ENCODE measurements around the gene ADAMTS13.
"Not testable (repeated sequence)": the region's sequence is repeated elsewhere in the genome, so short reads cannot be mapped to it uniquely, and the experiment has no call there.

The ADAMTS13 gene

DNA sequence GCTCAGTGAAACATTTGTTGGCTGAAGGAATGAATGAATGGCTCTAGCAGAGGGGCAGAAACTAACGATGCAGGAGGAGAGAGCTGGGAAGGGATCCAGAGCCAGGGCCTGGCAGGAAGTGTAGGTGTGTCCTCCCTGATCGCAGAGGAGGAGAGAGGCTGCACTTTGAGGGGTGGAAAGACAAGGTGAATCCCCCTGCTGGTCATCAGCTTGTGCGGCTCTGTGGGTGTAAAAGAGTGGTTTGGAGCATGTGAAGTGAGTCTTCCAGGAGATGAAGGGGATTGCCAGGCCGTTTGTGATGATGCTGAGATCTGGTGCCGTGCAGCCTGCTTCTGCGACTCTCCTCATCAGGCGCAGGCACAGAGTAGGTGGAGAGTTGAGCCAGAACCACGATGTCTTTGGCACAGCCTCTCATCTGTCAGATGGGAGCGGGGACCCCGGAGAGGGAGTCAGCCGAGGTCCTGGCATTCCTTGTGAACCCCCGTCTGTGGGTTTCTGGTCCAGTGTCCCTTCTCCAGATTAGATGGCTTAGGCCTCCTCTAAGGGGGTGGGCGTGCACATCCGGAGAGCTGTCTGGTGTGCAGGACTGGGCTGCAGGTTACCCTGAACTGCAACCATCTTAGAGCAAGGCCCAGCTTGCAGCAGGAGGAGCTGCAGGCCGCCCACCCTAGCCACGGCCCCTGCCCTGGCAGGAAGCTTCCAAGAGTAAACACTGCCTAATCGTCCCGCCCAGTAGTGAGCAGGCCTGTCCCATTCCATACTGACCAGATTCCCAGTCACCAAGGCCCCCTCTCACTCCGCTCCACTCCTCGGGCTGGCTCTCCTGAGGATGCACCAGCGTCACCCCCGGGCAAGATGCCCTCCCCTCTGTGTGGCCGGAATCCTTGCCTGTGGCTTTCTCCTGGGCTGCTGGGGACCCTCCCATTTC is at the start of gene ADAMTS13:
Gene ADAMTS13 (plus strand): TSS at position 753 of the 928 bp plus-strand sequence. CDS start 77 bp downstream, at position 830.
- no peak for DNase-seq

DNA sequence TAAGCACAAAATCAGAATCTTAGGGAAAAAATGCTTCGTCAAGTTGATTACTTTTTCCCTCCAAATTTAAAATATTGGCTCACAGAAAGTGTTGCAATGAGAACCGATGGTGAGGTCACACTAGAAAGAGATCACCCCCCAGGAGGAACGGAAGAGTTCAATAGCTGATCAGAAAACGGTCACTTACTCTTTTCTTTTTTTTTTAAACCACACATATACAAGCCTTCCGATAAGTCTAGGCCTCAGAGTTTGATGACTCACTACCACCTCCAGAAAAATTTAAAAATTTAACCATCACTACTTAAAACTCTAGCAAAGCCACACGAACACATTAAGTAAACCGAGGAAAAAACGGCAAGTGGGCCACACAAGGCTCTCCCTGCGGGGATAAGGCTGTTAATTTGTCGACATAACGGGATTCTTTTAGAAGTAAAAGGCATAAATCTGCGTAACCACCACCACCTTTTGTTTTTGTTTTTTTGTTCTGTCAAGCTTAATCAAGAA is 47.5 kb upstream of the ADAMTS13 start:
- DNase-seq, result no peak

DNA sequence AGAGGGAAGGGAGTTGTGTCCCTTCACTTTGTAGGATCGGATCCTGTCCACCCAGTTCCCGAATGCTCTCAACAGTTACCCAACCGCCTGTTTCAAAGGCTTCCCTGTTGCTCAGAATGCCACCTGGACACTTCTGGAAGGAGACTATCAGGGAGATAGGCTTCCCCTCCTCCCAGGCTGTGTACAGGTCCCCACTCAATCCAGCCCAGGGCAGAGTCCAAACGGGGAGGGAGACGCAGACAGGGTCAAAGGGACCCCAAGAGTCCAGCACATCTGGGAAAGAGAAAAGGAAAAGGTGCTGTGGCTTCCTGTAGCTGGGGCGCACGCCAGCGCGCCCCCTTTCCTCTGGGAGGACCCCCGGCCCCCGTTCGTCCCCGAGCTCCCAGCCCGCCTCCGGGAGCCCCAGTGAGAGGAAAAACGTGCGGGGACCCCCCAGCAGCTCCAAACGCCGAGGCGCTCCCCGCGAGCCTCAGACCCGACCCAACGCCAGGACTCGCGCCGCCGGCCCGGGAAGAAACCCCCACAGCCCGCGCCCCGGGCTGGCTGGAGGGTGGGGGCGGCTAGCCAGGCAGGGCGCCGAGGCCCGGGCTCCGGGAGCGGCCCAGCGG is 46.9 kb upstream of the ADAMTS13 start:
- no peak for DNase-seq

DNA sequence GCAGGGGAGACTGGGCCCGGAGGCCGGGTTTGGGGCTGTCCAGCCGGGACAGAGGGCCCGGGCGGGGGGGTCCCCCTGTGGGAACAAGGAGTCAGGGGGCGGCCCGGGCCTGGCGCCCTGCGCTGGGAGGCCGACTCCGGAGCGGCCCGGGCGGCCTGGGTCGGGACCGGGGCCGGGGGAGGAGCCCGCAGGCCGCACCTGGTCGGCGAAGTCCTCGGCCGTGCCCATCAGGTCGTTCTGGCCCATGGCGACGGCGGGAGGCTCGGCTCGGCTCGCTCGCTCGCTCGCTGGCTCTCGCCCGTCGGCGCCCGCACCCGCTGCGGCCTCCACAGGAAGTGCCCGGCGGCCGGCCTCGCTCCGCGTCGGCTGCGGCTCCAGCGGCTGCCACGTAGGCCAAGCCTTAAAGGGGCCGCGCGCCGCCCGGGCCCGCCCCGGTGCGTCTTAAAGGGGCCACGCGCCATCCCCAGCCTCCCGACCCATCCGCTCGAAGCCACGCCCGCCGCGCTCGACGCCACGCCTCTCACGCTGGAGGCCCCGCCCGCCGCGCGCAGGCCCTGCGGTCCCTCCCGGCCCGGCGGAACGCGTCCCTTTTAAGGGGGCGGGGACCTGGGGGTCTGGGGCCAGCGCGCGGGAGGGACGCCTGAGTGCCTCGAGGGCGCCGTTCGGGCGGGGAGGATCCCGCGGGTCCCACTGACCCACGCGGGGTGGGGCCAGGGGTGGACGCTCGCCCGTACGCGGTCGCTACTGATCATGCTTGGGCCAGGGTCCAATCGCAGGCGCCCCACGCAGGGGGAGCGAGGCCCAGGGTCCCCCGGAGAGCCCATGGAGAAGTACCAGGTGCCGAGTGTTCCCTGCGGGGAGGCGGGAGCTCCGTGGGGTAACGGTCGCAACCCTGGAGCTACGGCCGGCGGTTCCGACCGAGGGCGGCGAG is 46.2 kb upstream of the ADAMTS13 start, which contains the start of the genes STKLD1 and SURF4:
Gene STKLD1 (plus strand): TSS at position 643 of the 931 bp plus-strand sequence. CDS start 108 bp downstream, at position 751.
Gene SURF4 (minus strand): TSS at position 337 of the 931 bp plus-strand sequence. CDS start 91 bp downstream, at position 246.
- DNase-seq, result peak; percentile 94

DNA sequence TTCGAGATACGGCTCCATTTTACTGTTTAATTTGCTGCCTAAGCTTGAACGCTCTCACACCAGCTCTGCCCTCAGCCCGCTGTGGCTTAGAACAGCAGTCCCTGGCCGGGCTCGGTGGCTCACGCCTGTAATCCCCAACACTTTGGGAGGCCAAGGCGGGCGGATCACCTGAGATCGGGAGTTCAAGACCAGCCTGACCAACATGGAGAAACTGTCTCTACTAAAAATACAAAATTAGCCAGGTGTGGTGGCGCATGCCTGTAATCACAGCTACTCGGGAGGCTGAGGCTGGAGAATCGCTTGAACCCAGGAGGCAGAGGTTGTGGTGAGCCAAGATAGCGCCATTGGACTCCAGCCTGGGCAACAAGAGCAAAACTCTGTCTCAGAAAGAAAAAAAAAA is 44.9 kb upstream of the ADAMTS13 start:
- not testable (repeated sequence) for DNase-seq

DNA sequence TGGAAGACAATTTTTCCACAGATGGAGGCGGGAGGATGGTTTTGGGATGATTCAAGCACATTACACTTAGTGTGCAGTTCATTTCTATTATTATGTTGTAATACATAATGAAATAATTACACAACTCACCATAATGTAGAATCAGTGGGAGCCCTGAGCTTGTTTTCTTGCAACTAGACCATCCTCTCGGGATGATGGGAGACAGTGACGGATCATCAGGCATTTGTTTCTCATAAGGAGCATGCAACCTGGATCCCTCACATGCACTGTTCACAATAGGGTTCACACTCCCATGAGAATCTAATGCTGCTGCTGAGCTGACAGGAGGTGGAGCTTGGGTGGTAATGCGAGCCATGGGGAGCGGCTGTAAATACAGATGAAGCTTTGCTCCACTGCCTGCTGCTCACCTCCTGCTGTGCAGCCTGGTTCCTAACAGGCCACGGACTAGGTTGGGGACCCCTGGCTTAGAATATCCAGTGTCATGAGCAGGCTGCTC is 44.4 kb upstream of the ADAMTS13 start:
- no peak for DNase-seq

DNA sequence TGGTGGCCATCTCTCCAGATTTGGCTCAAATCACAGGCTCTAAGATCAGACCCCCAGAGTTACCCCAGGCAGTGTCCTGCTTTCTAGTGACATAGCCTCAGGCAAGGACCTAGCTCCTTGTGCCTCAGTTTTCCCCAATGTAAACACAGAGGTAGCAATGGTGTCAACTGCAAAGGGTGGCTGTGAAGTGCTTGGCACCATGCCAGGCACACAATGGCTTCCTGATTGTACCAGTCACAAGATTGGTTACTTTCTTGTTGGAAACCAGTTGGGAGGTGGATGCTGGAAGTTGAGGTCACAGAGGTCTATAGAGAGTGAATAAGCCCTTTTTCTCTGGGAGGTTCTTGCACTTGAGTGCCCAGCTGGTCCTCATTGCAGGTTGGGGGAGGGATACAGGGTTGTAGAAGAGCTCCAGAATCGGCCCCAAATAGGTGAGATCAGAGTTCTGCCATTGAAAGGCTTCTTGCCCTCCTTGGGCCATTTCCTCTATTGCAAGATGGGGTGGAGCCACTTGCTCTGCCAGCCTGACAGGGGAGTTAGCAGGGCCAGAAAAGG is 43.7 kb upstream of the ADAMTS13 start:
- no peak for DNase-seq

DNA sequence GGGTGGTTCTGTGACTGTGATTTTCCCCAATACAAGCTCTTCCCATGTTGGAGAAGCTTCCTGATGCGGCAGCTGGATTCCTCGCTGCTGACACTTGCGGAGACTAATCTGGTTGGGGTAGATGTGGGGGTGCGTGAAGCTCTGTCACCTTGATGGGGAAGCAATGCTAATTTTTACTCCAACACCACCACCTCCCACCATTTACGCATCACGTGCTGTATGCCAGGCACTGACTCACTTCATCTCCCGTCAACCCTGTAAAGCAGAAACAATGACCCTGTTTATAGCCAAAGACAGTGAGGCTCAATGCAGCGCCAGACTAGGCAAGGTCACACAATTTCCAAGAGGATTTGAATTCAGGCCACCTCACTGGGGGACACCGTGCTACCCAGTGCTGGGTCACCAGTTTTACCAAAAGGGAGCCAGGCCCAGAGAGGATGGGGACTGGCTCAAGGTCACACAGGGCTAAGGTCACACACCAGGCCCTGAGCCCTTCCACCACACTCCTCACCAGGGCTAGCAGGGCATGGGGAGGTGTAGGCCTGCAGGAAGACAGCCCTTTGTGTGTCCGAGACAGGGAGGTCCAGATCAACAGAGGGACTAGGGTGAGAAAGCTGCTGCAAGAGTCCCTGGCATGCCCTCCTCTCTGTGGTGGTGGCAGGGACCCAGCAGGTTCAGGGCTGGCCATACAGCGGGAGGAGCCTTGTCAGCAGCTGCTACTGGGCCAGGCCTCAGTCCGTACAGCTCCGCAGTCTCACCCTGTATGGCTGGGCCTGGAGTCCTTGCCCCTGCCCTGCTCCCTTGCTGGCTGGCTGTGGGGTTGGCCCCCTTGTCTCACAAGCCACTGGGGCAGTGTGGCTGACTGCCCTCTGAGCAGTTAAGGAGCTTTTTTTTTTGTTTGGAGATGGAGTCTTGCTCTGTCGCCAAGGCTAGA is 42.7 kb upstream of the ADAMTS13 start:
- no peak for DNase-seq

DNA sequence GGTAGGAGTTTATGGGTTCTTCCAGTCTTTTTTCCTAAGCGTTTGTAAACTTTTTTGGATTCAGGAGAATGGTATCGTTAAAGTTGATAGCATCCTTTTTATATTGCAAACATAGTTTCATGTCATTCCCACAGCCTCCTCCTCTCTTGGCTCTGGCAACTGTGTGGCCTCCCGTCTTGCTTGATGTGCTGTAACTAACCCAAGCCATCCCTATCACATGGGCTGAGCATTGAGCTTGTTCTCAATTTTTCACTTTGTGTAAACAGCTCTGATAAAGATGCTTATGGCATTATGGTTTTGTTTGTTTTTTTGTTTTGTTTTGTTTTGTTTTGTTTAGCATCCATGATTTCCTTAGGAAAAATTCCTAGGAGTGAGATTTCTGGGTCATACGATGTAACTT is 41.4 kb upstream of the ADAMTS13 start:
- DNase-seq, result no peak

DNA sequence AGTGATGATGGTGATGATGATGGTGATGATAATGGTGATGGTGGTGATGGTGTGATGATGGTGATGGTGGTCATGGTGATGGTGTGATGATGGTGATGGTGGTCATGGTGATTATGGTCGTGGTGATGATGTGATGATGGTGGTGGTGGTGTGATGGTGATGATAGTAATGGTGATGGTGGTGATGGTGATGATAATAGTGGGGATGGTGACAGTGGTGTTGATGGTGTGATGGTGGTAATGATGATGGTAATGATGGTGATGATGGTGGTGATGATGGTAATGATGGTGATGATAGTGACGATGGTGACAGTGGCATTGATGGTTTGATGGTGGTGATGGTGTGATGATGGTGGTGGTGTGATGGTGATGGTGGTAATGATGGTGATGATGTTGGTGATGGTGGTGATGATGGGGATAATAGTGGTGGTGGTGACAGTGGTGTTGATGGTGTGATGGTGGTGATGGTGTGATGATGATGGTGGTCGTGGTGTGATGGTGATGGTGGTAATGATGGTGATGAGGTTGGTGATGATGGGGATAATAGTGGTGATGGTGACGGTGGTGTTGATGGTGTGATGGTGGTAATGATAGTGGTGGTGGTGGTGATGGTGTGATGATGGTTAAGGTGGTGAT is 39.5 kb upstream of the ADAMTS13 start:
- DNase-seq, result no peak

DNA sequence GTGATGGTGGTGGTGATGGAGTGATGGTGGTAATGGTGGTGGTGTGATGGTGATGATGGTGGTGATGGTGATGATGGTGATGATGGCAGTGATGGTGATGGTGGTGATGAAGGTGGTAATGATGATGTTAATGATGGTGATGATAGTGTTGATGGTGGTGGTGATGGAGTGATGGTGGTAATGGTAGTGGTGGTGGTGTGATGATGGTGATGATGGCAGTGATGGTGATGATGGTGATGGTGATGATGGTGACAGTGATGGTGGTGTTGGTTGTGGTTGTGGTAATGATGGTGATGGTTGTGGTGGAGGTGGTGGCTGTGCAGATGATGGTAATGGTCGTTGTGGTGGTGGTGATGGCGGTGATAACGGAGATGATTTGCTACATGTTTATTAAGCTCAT is 38.7 kb upstream of the ADAMTS13 start:
- DNase-seq, result no peak

DNA sequence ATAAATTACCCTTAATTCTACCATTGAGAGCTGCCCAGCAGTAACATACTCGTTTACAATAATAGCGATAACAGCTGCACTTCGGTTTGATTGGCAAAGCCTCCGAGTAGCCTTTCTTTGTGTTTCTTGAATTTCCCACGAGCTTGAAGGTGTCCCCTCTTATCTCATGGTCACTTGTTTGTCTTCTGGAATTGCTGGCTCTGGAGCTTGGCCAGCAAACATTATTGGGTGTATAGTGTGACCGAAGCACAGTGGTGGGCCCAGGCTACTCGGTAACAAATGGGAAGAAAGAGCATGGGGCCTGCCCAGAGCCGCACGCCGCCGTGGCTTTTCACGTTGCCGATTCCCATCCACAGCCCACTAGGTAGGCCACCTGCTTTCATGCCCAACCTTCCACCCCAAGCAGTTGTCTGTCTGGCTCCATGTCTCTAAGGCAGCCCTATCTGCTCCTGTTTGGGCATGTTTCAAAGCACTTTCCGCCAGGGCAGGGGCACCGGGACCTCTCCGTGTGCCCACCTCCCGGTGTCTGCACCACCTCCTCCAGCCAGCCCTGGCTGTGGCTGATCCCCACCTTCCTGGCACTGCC is 37.3 kb upstream of the ADAMTS13 start:
- no peak for DNase-seq

DNA sequence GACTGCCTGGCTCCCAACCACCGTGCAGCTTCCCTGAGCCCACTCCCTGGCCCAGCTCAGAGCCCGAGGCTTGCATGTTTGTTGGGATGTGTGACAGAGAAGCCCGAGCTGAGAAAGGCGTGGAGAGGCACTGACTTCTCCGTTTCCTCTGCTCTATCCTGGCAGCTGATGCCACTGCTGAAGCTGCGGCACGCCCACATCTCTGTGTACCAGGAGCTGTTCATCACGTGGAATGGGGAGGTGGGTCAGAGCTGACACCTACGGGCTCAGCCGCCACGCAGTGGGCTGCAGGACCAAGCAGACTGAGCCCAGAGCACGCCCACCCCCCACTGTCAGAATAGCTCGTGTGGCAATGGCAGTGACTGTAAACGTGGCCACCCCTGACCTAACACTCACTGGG is 36.7 kb upstream of the ADAMTS13 start:
- DNase-seq, result no peak

DNA sequence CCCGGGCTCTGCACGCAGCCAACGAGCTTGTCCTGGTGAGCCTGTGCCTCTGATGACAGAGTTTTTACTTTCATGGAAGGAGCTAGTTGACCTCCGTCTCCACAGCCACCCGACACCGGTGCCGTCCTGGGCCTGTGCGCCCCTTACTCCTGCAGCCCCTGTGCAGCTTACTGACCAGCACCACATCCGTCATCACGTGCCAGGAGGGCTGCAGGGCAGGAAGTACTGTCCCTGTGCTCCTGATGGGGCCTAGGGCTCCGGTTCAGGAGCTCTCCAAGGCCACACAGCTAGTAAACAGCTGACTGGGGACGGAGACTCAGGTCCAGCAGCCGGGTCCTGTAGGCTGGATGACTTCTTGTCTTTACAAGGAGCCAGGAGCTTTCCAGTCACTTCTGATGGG is 35.8 kb upstream of the ADAMTS13 start:
- no peak for DNase-seq

DNA sequence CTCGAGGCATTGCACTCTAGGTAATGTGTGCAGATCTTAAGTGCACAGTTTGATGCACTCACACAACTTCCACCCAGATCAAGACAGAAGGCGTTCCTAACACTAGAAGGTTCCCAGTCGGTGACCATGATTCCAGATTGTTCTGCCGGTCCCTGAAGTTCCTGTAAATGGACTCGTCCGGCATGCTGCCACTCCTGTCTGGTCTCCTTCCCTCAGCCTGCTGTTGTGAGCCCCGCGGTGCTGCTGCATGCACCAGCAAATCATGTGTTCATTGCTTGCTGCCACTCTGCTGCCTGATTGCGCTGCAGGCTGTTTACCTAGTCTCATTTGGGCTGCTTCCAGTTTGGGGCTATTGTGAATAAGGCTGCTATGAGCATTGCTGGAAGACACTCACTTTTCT is 34.5 kb upstream of the ADAMTS13 start:
- no peak for DNase-seq

DNA sequence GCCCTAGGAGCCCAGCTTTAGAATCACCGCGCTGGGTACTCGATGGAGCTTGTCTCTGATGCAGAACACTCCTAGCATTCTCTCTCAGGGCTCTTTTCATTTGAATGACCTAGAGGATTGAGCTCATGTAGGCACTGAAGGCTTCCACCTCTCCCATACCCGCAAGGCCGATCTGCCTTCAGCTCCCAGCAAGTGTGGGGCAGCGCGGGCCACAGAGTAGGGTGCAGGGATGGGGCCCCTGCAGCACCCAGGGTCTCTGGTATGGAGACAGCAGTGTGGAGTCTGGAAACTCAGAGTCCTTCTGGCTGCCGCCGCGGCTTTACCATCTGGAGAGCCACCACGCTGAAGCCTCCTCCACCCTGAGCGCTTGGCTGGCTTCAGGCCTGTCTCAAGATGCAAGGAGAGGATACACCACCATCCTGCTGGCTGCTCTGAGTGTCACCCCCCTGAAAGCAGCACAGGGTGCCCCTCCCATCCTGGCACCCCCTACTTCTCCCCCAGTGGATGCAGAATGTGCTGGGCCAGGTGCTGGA is 33.1 kb upstream of the ADAMTS13 start:
- no peak for DNase-seq

DNA sequence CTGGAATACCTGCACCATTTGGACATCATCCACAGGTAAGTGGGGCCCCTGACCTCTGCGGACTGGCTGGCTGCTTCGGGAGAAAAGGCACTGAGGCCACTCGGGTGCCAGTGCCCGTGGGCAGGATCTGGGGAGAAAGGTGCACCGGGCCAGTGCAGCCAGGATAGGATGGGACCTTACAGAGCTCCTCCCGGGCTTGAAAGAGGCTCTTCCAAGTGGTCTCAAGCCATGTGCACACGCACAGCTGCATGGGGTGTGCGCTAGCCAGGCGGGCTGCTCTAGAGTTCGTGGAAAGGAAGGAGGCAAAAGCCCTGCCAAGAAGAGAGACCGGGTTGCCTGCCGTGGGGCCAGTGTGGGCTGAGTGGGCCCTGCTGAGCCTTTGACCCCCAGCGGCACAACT is 32.6 kb upstream of the ADAMTS13 start:
- no peak for DNase-seq

DNA sequence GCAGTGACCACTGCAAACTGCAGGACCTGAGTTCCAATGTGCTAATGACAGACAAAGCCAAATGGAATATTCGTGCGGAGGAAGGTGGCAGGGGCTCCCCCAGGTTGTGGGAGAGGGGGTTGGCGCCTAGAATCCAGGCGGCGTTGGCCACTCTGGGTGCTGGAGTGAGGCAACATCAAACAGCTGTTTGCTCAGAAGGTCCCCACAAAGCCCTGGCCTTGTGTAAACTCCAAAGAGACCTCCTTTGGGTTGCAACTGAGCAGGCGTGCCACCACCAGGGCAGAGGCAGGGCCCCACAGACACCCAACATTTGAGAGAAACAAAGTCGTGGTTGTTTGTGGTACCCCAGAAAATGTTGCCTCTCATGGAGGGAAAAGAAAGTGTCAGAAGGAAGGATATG is 31.5 kb upstream of the ADAMTS13 start:
- no peak for DNase-seq

DNA sequence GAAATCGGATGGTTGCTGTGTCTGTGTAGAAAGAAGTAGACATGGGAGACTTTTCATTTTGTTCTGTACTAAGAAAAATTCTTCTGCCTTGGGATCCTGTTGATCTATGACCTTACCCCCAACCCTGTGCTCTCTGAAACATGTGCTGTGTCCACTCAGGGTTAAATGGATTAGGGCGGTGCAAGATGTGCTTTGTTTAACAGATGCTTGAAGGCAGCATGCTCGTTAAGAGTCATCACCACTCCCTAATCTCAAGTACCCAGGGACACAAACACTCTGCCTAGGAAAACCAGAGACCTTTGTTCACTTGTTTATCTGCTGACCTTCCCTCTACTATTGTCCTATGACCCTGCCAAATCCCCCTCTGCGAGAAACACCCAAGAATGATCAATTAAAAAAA is 30.7 kb upstream of the ADAMTS13 start:
- DNase-seq, result not testable (repeated sequence)

DNA sequence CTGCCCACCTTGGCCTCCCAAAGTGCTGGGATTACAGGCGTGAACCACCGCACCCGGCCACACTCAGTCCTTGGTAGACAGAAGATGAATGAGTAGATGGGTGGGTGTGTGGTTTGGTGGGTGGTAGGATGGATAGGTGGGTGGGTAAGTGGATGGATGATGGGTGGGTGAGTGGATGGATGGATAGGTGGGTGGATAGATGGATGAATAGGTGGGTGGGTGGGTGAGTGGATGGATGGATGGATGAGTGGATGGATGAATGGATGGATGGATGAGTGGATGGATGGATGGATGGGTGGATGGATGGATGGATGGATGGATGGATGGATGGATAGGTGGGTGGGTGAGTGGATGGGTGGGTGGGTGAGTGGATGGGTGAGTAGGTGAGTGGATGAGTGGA is 29.9 kb upstream of the ADAMTS13 start:
- not testable (repeated sequence) for DNase-seq

Data from activated CD4-positive, alpha-beta T cell treated with anti-CD3 and anti-CD28 coated beads, Interleukin-2, amount 50 U/mL, for 1 hour (primary cell).